ENCODE results near the gene UGT2A1. TPM values are rescaled to one million over a fixed set of nuclear protein-coding genes. Genes with fewer than 3 reads are reported as not detected.

UGT2A1 gene
- total RNA-seq, 1 donor from 2014 or later: not detected

DNA sequence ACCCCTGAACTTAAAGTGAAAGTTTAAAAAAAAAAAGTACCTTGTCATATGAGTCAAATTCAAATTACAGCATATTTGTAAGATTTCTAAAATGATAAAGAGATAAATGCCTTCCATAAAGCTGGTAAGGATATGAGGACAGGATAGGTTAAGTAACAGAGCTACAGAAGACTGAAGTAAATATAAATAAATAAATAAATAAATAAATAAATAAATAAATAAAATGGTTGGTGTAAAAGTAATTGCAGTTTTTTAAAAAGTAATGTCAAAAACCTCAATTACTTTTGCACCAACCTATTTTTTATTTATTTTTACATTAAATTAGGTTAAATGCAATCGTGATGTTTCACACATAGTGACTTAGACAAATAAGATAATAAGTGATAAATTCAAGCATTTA is 75.8 kb downstream of the UGT2A1 start:
- Mint-ChIP-seq H3K9me3 (ENCODE audit: low read depth) (no peaks in the 10 kb centered on the region), H3K27ac (ENCODE audit: unreplicated experiment) (no peak overlapping the region), H3K36me3 (ENCODE audit: low read depth) (no peaks in the 10 kb centered on the region), H3K27me3 (ENCODE audit: low read depth) (no peaks in the 10 kb centered on the region), H3K4me1 (ENCODE audit: low read depth) (no peaks in the 10 kb centered on the region), H3K4me3 (ENCODE audit: unreplicated experiment) (no peak overlapping the region)
- TF ChIP-seq, protein P1, sequence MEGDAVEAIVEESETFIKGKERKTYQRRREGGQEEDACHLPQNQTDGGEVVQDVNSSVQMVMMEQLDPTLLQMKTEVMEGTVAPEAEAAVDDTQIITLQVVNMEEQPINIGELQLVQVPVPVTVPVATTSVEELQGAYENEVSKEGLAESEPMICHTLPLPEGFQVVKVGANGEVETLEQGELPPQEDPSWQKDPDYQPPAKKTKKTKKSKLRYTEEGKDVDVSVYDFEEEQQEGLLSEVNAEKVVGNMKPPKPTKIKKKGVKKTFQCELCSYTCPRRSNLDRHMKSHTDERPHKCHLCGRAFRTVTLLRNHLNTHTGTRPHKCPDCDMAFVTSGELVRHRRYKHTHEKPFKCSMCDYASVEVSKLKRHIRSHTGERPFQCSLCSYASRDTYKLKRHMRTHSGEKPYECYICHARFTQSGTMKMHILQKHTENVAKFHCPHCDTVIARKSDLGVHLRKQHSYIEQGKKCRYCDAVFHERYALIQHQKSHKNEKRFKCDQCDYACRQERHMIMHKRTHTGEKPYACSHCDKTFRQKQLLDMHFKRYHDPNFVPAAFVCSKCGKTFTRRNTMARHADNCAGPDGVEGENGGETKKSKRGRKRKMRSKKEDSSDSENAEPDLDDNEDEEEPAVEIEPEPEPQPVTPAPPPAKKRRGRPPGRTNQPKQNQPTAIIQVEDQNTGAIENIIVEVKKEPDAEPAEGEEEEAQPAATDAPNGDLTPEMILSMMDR (IDR thresholded peaks at IDR 0.05): no peak
- DNase-seq (ENCODE audit: low spot score): no peak

DNA sequence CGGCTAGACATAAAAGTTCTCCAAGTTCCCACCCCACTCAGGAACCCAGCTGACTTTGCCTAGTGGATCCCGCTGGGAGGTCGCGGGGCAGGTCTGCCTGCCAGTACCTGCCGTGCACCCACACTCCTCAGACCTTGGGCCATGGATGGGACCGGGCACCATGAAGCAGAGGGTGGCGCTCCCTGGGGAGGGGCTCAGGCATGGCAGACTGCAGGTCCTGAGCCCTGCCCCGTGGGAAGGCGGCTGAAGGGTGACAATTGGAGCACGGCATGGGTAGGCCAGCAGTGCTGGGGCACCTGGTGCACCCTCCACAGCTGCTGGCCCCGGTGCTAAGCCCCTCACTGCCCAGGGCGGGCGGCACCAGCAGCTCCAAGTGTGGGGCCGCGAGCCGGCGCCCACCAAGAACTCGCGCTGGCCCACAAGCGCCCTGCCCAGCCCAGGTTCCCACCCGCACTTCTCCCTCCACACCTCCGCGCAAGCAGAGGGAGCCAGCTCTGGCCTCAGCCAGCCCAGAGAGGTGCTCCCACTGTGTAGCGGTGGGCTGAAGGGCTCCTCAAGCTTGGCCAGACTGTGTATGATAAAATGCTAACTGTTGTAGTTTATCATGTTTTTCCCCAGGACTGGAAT is 76.7 kb downstream of the UGT2A1 start:
- H3K9me3 Mint-ChIP-seq (ENCODE audit: low read depth): no peaks in the 10 kb centered on the region
- H3K36me3 Mint-ChIP-seq (ENCODE audit: low read depth): no peaks in the 10 kb centered on the region
- TF ChIP-seq, protein P1 (IDR thresholded peaks at IDR 0.05): no peak
- H3K27me3 Mint-ChIP-seq (ENCODE audit: low read depth): peaks cover 2% of the 10 kb centered on the region
- DNase-seq (ENCODE audit: low spot score): peak; percentile 74
- H3K27ac Mint-ChIP-seq (ENCODE audit: unreplicated experiment): no peak overlapping the region
- no peaks in the 10 kb centered on the region for H3K4me1 Mint-ChIP-seq (ENCODE audit: low read depth)
- H3K4me3 Mint-ChIP-seq (ENCODE audit: unreplicated experiment): no peak overlapping the region

DNA sequence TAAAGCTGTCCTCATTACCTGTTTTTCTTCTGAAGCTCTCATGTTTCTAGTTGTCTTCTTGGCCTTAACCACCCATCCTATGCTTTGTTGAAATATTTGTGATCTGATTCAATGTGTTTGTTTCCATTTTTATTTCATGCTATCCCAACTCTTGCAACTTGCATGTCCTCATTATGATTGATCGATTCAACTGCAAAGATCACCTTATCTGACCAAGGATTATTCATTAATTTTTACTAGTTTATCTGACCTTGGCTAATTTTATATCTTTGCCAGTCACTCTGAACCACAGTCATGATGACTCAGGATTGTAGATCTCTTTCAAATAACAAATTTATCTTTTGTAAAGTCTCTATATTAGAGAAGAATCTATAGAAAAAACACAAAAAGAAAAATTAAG is 84.3 kb downstream of the UGT2A1 start:
- no peak overlapping the region for H3K4me3 Mint-ChIP-seq (ENCODE audit: unreplicated experiment)
- no peak for DNase-seq (ENCODE audit: low spot score)
- H3K27me3 Mint-ChIP-seq (ENCODE audit: low read depth): peaks cover 2% of the 10 kb centered on the region
- no peak overlapping the region for H3K27ac Mint-ChIP-seq (ENCODE audit: unreplicated experiment)
- TF ChIP-seq, protein P1 (IDR thresholded peaks at IDR 0.05): no peak
- H3K36me3 Mint-ChIP-seq (ENCODE audit: low read depth): no peaks in the 10 kb centered on the region
- H3K4me1 Mint-ChIP-seq (ENCODE audit: low read depth): no peaks in the 10 kb centered on the region
- H3K9me3 Mint-ChIP-seq (ENCODE audit: low read depth): no peaks in the 10 kb centered on the region

DNA sequence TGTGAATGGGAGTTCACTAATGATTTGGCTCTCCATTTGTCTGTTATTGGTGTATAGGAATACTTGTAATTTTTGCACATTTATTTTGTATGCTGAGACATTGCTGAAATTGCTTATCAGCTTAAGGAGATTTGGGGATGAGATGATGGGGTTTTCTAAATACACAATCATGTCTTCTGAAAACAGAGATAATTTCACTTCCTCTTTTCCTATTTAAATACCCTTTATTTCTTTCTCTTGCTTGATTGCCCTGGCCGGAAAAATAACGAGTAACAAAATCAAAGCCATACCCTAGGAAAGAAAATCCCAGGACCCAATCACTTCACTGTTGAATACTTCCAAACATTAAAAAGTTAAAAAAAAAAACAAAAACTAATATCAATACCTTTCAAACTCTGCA is 89.6 kb downstream of the UGT2A1 start:
- Mint-ChIP-seq H3K9me3 (ENCODE audit: low read depth) (no peaks in the 10 kb centered on the region), H3K4me3 (ENCODE audit: unreplicated experiment) (no peak overlapping the region), H3K4me1 (ENCODE audit: low read depth) (no peaks in the 10 kb centered on the region), H3K36me3 (ENCODE audit: low read depth) (no peaks in the 10 kb centered on the region), H3K27me3 (ENCODE audit: low read depth) (no peaks in the 10 kb centered on the region), H3K27ac (ENCODE audit: unreplicated experiment) (no peak overlapping the region)
- no peak for DNase-seq (ENCODE audit: low spot score)
- TF ChIP-seq, protein P1 (IDR thresholded peaks at IDR 0.05): no peak

DNA sequence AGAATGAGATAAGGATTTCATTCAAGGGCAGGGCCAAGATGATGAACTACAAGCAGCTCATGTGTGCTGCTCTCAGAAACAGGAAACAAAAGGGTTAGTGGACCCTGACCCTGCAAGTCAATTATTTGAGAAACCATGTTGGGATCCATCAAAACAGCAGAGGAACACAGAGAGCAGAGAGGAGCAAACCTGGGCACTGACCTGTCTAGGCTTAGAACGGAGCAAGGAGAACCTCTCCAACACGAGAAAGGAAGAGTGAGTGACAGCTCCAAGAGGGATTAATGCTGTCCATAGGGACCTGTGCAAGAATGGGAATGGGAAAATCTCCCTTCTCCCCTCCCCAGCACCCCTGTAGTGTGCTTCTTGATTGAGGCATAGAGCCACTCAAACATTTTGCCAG is 103.4 kb downstream of the UGT2A1 start:
- TF ChIP-seq, protein P1 (IDR thresholded peaks at IDR 0.05): no peak
- no peaks in the 10 kb centered on the region for H3K4me1 Mint-ChIP-seq (ENCODE audit: low read depth)
- no peak overlapping the region for H3K27ac Mint-ChIP-seq (ENCODE audit: unreplicated experiment)
- H3K36me3 Mint-ChIP-seq (ENCODE audit: low read depth): no peaks in the 10 kb centered on the region
- H3K4me3 Mint-ChIP-seq (ENCODE audit: unreplicated experiment): no peak overlapping the region
- peaks cover 5% of the 10 kb centered on the region for H3K9me3 Mint-ChIP-seq (ENCODE audit: low read depth)
- no peaks in the 10 kb centered on the region for H3K27me3 Mint-ChIP-seq (ENCODE audit: low read depth)
- no peak for DNase-seq (ENCODE audit: low spot score)
